HEK293 (cell line): ENCODE measurements around the gene ZNF624.

Experiments
- CTCF ChIA-PET: fragments of 350-600 bp; formaldehyde crosslinking; extraction: SDS; loops from one replicate; lab custom pipeline; 2021; ENCODE audit warnings: antibody characterized with exemption; lab: Yijun Ruan, JAX
- POLR2A ChIA-PET: fragments of 300-600 bp; formaldehyde crosslinking; extraction: SDS; loops from one replicate; lab custom pipeline; 2020; ENCODE audit warnings: antibody characterized with exemption, inconsistent platforms; lab: Yijun Ruan, JAX
- H3K27ac ChIP-seq: fragments of 200-500 bp; sonication (Bioruptor generic); 2 replicates; pipeline ENCODE4 v1.5.1; 2014; ENCODE audit warnings: low read depth, low read length, control low read depth, inconsistent platforms; ENCODE audit errors: extremely low read depth
- H3K36me3 ChIP-seq, 2 experiments: fragments of 200-500 bp in 1 of 2; sonication (Bioruptor generic) in 1 of 2; 1 replicate in 1 of 2; 2 replicates in 1 of 2; pipeline ENCODE4 v1.5.1; 2014 to 2017; ENCODE audit warnings: inconsistent platforms in 2 of 2, low read length in 2 of 2; ENCODE audit not compliant: control insufficient read depth in 2 of 2, insufficient read depth in 1 of 2
- H3K4me1 ChIP-seq: fragments of 200-500 bp; sonication (Bioruptor generic); 2 replicates; pipeline ENCODE4 v1.5.1; 2014; ENCODE audit warnings: mild to moderate bottlenecking, low read length, inconsistent platforms; ENCODE audit not compliant: control insufficient read depth, insufficient read depth
- H3K4me3 ChIP-seq: 2 replicates; pipeline ENCODE4 v1.5.1; 2011; ENCODE audit warnings: low read depth, mild to moderate bottlenecking, control low read depth, low read length, moderate library complexity
- H3K9me3 ChIP-seq: fragments of 200-500 bp; sonication (Bioruptor generic); 2 replicates; pipeline ENCODE4 v1.5.1; 2014; ENCODE audit warnings: low read depth, low read length, inconsistent platforms; ENCODE audit not compliant: control insufficient read depth, insufficient read depth
- GLIS1 ChIP-seq: fragments of 450-650 bp; formaldehyde crosslinking; IDR thresholded peaks from 2 replicates; pipeline ENCODE4 v1.5.1; 2016; ENCODE audit warnings: missing biosample characterization, missing genetic modification characterization
- KLF7 ChIP-seq: fragments of 450-650 bp; formaldehyde crosslinking; IDR thresholded peaks from 2 replicates; pipeline ENCODE4 v1.5.1; 2016; ENCODE audit warnings: missing biosample characterization, missing genetic modification characterization, borderline replicate concordance
- KLF9 ChIP-seq: fragments of 450-650 bp; formaldehyde crosslinking; IDR thresholded peaks from 2 replicates; pipeline ENCODE4 v1.5.1; 2016; ENCODE audit warnings: missing biosample characterization, missing genetic modification characterization, low read depth
- ZFP3 ChIP-seq: fragments of 450-650 bp; formaldehyde crosslinking; IDR thresholded peaks from 2 replicates; pipeline ENCODE4 v1.5.1; 2016; ENCODE audit warnings: low read depth, missing biosample characterization, missing genetic modification characterization
- ZIC2 ChIP-seq: fragments of 450-650 bp; formaldehyde crosslinking; IDR thresholded peaks from 2 replicates; pipeline ENCODE4 v1.5.1; 2016; ENCODE audit warnings: missing biosample characterization, missing genetic modification characterization
- ZNF155 ChIP-seq: fragments of 450-650 bp; formaldehyde crosslinking; IDR thresholded peaks from 2 replicates; pipeline ENCODE4 v1.5.1; 2016; ENCODE audit warnings: missing biosample characterization, missing genetic modification characterization
- ZNF16 ChIP-seq: fragments of 450-650 bp; formaldehyde crosslinking; IDR thresholded peaks from 2 replicates; pipeline ENCODE4 v1.5.1; 2016; ENCODE audit warnings: low read depth, missing biosample characterization, missing genetic modification characterization
- ZNF202 ChIP-seq: fragments of 450-650 bp; formaldehyde crosslinking; IDR thresholded peaks from 2 replicates; pipeline ENCODE4 v1.5.1; 2016; ENCODE audit warnings: missing biosample characterization, missing genetic modification characterization, borderline replicate concordance
- ZNF280C ChIP-seq: fragments of 450-650 bp; formaldehyde crosslinking; IDR thresholded peaks from 2 replicates; pipeline ENCODE4 v1.5.1; 2016; ENCODE audit warnings: missing biosample characterization, missing genetic modification characterization
- ZNF335 ChIP-seq: fragments of 450-650 bp; formaldehyde crosslinking; conservative IDR thresholded peaks from 2 replicates; pipeline ENCODE4 v1.5.1; 2016; ENCODE audit warnings: missing biosample characterization, missing genetic modification characterization
- ZNF341 ChIP-seq: fragments of 450-650 bp; formaldehyde crosslinking; IDR thresholded peaks from 2 replicates; pipeline ENCODE4; 2016; ENCODE audit warnings: low read depth, missing biosample characterization, missing genetic modification characterization
- ZNF521 ChIP-seq: fragments of 450-650 bp; formaldehyde crosslinking; IDR thresholded peaks from 2 replicates; pipeline ENCODE4 v1.5.1; 2017; ENCODE audit warnings: missing biosample characterization, mild to moderate bottlenecking, missing genetic modification characterization
- ZNF544 ChIP-seq: fragments of 450-650 bp; formaldehyde crosslinking; IDR thresholded peaks from 2 replicates; pipeline ENCODE4 v1.5.0; 2017; ENCODE audit warnings: missing biosample characterization, missing genetic modification characterization
- ZNF596 ChIP-seq: fragments of 450-650 bp; IDR thresholded peaks from 2 replicates; pipeline ENCODE4 v1.5.0; 2018; ENCODE audit warnings: missing biosample characterization, mild to moderate bottlenecking, missing genetic modification characterization, moderate library complexity
- ZNF654 ChIP-seq: fragments of 450-650 bp; formaldehyde crosslinking; IDR thresholded peaks from 2 replicates; pipeline ENCODE4 v1.5.1; 2016; ENCODE audit warnings: low read depth, missing biosample characterization, missing genetic modification characterization
- ZNF660 ChIP-seq: fragments of 450-650 bp; IDR thresholded peaks from 2 replicates; pipeline ENCODE4 v1.5.1; 2018; ENCODE audit warnings: missing biosample characterization, mild to moderate bottlenecking, missing genetic modification characterization
- ZNF747 ChIP-seq: fragments of 450-650 bp; formaldehyde crosslinking; IDR thresholded peaks from 2 replicates; pipeline ENCODE4 v1.5.1; 2016; ENCODE audit warnings: missing biosample characterization, missing genetic modification characterization
- ZNF776 ChIP-seq: fragments of 450-650 bp; formaldehyde crosslinking; IDR thresholded peaks from 2 replicates; pipeline ENCODE4 v1.5.0; 2017; ENCODE audit warnings: missing biosample characterization, missing genetic modification characterization, borderline replicate concordance
- ZNF777 ChIP-seq: fragments of 450-650 bp; formaldehyde crosslinking; IDR thresholded peaks from 2 replicates; pipeline ENCODE4 v1.5.1; 2017; ENCODE audit warnings: missing biosample characterization, missing genetic modification characterization, borderline replicate concordance
- ZSCAN30 ChIP-seq: fragments of 450-650 bp; IDR thresholded peaks from 2 replicates; pipeline ENCODE4 v1.5.1; 2018; ENCODE audit warnings: missing biosample characterization, mild to moderate bottlenecking, missing genetic modification characterization, moderate library complexity
- TF ChIP-seq, protein P1 (sequence below): fragments of 450-650 bp; formaldehyde crosslinking; IDR thresholded peaks from 2 replicates; pipeline ENCODE4 v1.5.1; 2016; ENCODE audit warnings: missing biosample characterization, missing genetic modification characterization
- TF ChIP-seq, protein P2 (sequence below): fragments of 450-650 bp; formaldehyde crosslinking; IDR thresholded peaks from 2 replicates; pipeline ENCODE4 v1.5.1; 2016; ENCODE audit warnings: missing biosample characterization, missing genetic modification characterization
- TF ChIP-seq, protein P3 (sequence below): fragments of 450-650 bp; formaldehyde crosslinking; IDR thresholded peaks from 2 replicates; pipeline ENCODE4 v1.5.1; 2016; ENCODE audit warnings: missing biosample characterization, missing genetic modification characterization

ZNF624 gene

GRCh38 chr17:16593356-16594102 is 60.1 kb downstream of the ZNF624 start (continued):
- TF ChIP-seq GLIS1 (tag by site-specific recombination) (no peak), ZNF660 (tag by site-specific recombination) (no peak), KLF7 (tag by site-specific recombination) (no peak), ZNF776 (no peak)
- TF ChIP-seq, protein P1, sequence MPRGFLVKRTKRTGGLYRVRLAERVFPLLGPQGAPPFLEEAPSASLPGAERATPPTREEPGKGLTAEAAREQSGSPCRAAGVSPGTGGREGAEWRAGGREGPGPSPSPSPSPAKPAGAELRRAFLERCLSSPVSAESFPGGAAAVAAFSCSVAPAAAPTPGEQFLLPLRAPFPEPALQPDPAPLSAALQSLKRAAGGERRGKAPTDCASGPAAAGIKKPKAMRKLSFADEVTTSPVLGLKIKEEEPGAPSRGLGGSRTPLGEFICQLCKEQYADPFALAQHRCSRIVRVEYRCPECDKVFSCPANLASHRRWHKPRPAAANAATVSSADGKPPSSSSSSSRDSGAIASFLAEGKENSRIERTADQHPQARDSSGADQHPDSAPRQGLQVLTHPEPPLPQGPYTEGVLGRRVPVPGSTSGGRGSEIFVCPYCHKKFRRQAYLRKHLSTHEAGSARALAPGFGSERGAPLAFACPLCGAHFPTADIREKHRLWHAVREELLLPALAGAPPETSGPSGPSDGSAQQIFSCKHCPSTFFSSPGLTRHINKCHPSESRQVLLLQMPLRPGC (tag by site-specific recombination), result no peak

GRCh38 chr17:16589097-16589969 is 64.3 kb downstream of the ZNF624 start:
- Histone ChIP-seq H3K4me1 (no peaks in the 10 kb centered on the region), H3K36me3 (no peaks in the 10 kb centered on the region), H3K27ac (no peak overlapping the region; the same call in 1 of the 2 replicates), H3K9me3 (no peaks in the 10 kb centered on the region), H3K4me3 (peak overlapping the region; percentile 47)
- ChIA-PET POLR2A (interaction anchor here (0.9 to 1.2 kb wide), 5 partner anchors 8 to 151 kb away, joined by 3 to 5 read pairs (median 3); partner anchors contain the start of gene ZNF287), CTCF (interaction anchor here (0.5 to 5.0 kb wide), 46 partner anchors 9 to 475 kb away, joined by 3 to 23 read pairs (median 4); partner anchors contain the start of gene ZNF287)
- TF ChIP-seq ZNF596 (tag by site-specific recombination), result no peak
- TF ChIP-seq ZNF155 (tag by site-specific recombination), result no peak
- 0 out of 2 replicates have a peak, but pooled peaks have one; percentile 16 for TF ChIP-seq KLF9 (tag by site-specific recombination)
- no peak for TF ChIP-seq ZNF521 (tag by site-specific recombination)
- TF ChIP-seq, protein P2, sequence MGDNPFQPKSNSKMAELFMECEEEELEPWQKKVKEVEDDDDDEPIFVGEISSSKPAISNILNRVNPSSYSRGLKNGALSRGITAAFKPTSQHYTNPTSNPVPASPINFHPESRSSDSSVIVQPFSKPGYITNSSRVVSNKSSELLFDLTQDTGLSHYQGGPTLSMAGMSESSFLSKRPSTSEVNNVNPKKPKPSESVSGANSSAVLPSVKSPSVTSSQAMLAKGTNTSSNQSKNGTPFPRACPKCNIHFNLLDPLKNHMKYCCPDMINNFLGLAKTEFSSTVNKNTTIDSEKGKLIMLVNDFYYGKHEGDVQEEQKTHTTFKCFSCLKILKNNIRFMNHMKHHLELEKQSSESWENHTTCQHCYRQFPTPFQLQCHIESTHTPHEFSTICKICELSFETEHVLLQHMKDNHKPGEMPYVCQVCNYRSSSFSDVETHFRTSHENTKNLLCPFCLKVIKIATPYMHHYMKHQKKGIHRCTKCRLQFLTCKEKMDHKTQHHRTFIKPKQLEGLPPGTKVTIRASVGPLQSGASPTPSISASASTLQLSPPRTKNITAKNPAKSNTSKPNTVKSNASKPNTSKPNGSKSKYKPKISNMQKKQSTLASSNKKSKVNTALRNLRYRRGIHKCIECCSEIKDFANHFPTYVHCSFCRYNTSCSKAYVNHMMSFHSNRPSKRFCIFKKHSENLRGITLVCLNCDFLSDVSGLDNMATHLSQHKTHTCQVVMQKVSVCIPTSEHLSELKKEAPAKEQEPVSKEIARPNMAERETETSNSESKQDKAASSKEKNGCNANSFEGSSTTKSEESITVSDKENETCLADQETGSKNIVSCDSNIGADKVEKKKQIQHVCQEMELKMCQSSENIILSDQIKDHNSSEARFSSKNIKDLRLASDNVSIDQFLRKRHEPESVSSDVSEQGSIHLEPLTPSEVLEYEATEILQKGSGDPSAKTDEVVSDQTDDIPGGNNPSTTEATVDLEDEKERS (tag by site-specific recombination), result 0 out of 2 replicates have a peak, but pooled peaks have one; percentile 17
- TF ChIP-seq ZNF335 (tag by site-specific recombination), result peak; percentile 96
- no peak for TF ChIP-seq ZNF280C (tag by site-specific recombination)
- TF ChIP-seq ZFP3, result no peak
- TF ChIP-seq, protein P3, sequence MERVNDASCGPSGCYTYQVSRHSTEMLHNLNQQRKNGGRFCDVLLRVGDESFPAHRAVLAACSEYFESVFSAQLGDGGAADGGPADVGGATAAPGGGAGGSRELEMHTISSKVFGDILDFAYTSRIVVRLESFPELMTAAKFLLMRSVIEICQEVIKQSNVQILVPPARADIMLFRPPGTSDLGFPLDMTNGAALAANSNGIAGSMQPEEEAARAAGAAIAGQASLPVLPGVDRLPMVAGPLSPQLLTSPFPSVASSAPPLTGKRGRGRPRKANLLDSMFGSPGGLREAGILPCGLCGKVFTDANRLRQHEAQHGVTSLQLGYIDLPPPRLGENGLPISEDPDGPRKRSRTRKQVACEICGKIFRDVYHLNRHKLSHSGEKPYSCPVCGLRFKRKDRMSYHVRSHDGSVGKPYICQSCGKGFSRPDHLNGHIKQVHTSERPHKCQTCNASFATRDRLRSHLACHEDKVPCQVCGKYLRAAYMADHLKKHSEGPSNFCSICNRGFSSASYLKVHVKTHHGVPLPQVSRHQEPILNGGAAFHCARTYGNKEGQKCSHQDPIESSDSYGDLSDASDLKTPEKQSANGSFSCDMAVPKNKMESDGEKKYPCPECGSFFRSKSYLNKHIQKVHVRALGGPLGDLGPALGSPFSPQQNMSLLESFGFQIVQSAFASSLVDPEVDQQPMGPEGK (tag by site-specific recombination), result 0 out of 2 replicates have a peak, but pooled peaks have one; percentile 37
- TF ChIP-seq ZIC2 (tag by site-specific recombination), result peak; percentile 8; the same call in 1 of the 2 replicates
- TF ChIP-seq ZNF202 (tag by site-specific recombination), result peak; percentile 63; the same call in 1 of the 2 replicates
- TF ChIP-seq ZNF544 (tag by site-specific recombination), result no peak
- TF ChIP-seq ZNF747 (tag by site-specific recombination), result no peak
- peak; percentile 54 for TF ChIP-seq ZNF654
- TF ChIP-seq ZNF16 (tag by site-specific recombination), result no peak
- TF ChIP-seq ZSCAN30 (tag by site-specific recombination), result 0 out of 2 replicates have a peak, but pooled peaks have one; percentile 10
- peak; percentile 6; the same call in 1 of the 2 replicates for TF ChIP-seq GLIS1 (tag by site-specific recombination)
- peak; percentile 67 for TF ChIP-seq ZNF777
- TF ChIP-seq ZNF341 (tag by site-specific recombination), result peak; percentile 57
